HG02763 (cell line): Measurements from ENCODE around the gene CELA1.

ENCODE experiments used
- ATAC-seq: cut with Tn5 transposase; IDR thresholded peaks from one replicate; pipeline ENCODE4 v1.9.1; 2021; ENCODE audit warnings: mild to moderate bottlenecking, moderate library complexity; ENCODE audit not compliant: unreplicated experiment

Gene CELA1

DNA sequence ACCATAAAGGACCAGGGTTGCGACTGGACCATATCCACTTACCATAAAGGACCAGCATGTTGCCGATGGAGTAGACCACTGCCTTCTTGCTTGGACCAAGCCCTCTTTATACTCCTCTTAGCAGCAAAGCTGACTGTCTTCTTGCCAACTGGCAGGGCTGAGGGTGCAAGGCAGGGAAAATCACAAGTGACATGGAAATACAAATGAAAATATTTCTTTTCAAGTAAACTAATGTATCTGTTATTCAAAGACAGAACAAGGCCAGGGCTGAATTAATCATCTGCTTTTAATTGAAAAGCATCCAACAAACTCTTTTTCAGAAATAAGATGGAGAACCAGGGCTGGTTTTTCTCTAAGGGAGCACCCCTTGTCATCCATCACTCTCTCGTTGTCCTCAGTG is at the start of gene CELA1:
Gene CELA1 (minus strand): TSS at position 99 of the 400 bp plus-strand sequence. CDS start 41 bp downstream, at position 58.
- no peak for ATAC-seq

DNA sequence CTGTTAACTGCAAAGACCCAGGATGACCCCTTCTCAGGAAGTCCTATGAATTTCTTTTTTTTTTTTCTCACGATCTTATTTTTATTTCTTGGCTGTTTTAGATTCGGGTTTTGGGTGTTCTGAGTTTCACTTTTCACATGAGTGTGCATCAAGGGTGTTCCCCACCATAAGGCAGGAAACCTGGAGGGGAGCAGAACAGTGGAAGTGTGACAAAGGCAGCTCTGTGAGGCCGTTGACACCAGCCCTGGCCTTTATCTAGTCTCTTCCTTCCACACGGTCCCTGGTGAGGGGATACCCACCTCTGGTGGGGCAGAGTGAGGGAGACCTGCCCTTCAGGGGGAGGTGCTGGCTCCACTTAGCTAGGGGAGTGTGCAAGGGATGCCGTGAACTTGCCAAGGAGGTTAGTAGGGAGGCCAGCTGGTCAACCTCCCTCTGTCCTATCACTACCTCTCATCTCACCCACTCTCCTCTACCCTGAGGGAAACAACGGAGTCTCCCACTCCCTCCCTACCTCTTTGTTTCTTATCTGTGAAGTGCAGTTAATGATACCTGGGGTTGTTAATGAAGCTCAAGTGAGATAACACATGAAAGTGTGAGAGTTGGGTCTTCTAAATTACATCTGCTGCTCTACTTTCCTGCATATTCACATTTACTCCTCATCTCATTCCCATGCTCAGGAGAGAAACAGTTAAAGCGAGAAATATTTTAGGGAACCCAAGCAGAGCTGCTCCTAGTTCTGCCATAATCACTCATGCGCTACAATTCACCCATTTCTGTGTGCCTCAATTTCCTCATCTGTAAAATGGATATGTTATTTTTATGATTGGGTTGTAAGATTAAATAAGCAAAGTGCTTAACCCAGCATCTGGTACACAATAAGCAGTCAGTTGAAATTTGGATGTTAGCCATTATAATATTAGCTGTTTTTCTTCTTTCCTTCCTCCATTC is 49.1 kb upstream of the CELA1 start:
- no peak for ATAC-seq

DNA sequence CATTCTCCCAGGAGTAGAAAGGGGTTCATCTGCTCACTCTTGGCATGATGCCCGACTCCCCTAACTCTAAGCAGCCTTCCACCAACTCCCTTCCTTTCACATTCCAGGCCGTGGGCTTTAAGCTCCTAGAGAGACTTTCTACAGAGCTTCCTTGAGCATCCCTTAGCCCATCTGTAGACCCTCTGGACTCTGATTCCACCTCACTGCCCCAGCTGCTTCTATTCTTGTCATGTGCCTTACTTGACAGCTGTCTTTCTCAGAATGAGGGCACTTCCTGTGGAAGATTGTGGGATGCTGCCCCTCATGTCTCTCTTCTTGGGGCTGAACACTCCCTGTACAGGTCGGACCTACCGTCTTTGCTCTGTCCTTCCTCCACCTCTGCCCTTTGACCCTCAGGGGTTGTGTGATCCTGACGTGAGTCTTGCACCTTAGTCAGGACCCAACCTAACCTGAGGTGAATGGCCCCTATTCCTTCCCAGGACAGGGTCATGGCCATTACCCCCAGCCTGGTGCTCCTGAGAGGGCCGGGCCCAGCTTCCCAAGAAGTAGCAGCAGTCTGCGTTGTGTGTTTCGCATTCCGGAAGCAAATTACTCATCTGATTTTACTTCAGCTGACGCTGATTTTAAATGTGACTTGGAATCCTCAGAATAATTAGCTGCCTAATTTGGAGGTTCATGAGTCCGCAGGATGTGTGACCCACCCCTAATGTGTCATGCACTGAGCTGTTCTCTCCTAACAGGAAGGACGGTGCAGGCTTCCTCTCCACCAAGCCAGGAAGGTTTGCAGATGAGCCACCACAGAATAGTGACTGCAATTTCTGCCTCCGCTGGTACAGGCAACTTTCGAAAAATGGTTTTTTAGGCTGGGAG is 47.4 kb upstream of the CELA1 start:
- no peak for ATAC-seq

DNA sequence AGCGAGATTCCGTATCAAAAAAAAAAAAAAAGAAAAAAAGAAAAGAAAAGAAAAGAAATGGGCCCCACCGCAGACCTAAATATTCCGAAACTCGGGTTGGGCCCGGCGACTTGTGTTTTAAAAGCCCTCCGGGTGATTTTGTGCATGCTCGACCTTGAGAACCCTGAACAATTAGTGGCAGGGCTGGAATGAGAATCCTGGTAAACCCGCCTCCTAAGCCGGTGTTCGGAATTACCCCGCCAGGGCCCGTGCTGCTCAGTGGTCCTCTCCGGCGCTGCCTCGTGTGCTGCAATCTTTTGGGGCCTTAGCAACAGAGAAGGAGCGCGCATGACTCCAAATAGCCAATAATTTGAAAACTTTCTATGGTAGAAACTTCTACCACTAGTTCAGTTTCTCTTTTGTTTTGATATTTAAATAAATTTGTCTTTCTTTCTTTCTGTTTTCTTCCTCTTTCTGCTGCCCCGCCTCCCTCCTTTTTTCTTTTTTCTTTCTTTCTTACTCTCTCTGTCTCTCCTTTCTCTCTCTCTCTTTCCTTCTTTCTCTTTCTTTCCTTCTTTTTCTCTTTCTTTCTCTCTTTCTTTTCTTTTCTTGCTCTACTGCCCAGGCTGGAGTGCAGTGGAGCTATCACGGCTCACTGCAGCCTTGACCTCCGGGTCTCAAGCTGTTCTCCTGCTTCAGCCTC is 46.2 kb upstream of the CELA1 start:
- ATAC-seq = no peak

DNA sequence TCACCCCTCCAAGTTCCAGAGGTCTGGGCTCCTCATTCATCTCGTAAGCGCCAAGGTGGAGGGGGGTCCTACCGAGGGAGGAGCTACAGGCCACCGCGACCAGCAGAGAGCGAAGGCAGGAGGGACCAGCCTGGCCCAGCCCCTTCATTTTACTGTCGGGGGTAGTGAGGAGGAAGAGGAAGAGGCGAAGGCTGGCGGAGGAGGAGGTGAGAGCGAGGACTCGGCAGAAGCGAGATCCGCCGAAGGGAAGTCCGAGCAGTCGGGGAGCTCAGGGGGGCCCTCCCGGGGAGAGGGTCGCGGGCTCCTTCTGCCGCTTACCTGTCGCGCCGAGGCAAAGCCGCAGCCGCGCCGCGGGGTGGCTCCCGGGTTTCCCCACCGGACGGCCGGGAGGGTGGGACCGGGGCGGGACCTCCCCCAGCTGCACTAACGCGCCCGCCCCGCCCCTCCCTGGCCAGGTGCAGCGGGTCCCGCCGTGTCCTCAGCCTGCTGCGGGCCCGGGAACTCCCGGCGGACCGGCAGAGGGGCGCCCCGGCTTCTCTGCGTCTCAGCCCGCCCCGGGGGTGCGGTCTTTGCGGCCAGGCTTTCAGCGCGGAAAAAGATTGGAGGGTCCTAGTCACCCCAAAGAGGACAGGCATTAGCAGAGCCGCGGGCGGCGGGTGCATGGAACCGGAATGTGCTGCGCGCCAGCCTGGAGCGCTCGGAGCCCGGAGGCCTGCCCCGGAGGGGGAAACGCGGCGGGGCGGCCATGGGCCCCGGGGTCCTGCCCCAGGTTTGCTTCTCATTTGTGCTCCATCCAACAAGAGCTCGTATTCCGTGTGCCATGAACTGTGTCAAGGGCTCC is 45.0 kb upstream of the CELA1 start, which contains the start of gene GALNT6:
Gene GALNT6 (minus strand): TSS at position 124 of the 841 bp plus-strand sequence. CDS start 11,625 bp downstream, outside the sequence.
- ATAC-seq = peak; percentile 46

DNA sequence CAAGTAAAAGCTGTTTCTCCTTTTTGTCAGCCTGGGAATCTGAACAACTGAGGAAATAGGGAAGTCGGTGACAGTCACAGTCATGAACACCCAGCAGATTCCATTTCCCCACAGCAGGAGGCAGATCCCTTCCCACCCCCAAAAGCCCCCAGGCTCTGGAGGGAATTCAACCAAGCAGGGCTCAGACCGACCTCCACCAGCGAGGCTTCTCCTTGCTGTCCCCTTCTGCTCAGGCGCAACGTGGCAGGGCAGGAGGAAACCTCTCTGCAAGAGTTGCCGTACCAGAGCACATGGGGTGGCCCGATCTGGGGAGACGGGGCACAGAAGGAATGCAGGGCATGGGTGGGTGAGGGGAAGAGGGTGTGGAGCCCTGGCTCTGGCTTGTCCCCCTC is 44.4 kb upstream of the CELA1 start:
- ATAC-seq = no peak

DNA sequence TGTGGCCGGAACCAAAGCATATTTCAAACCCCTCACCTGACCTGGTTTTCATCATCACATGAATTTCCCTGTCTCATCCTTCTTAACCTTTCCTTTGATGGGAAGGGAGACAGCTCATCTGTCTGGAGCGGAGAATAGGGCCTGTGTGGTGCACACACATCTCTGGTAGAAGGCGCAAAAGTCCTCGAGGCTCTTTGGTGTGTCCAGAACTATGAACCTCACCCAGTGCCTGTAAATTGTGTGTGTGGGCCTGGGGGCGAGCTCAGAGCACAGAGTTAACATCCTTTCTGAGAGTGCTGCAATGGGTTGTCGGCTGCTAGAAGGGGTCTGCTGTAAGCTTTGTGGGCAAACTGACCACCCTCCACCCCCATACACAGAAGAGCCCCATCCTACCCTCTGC is 44.0 kb upstream of the CELA1 start:
- ATAC-seq = no peak

DNA sequence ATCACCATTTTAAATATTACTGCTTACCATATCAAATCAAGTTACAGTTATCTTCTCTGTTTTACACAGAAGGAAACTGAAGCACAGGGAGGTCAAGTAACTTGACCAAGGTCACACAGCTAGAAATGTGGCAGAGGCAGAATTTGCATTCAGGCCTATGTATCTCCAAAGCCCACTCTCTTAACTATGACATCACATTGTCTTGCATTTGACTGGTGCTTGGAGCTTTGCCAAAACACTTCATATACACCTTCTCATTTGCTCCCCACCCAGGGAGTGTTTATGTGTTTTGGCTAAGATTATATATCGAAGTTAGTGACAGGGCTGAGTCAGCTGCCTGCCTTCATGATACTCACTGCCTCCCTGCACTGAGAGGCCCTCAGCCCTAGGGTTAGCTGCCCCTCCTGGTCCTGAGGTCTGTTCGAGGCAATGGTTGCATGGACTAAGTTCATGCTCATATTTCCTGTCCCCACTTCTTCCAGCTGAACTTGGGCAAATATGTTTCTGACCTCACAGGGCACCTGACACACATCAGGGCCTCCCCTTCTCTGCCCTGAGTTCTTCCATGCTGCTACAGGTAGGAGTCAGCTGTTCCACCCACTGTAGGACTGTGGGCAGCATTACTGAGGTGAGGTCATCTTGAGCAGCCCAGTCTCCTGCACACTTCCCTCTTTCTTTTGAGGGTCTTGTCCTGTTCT is 43.0 kb upstream of the CELA1 start:
- ATAC-seq = no peak

DNA sequence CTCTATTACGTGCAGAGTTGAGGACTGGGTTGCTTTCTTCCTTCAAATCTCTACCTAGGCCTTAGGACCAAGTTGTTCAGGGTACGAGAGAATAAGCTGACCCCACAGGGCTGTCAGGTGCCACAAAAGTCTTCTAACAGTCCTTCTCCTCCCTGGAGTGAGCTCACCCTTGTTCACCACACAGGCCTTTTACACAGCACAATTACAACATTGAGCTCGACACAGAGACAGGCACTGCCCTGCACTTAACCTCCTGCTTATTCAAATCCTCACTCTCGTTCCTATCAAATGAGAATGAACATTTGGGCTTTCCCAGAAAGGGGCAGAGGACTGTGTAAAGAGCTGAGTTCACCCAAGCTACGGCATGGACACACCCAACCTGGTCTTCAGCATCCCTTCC is 42.4 kb upstream of the CELA1 start:
- no peak for ATAC-seq

DNA sequence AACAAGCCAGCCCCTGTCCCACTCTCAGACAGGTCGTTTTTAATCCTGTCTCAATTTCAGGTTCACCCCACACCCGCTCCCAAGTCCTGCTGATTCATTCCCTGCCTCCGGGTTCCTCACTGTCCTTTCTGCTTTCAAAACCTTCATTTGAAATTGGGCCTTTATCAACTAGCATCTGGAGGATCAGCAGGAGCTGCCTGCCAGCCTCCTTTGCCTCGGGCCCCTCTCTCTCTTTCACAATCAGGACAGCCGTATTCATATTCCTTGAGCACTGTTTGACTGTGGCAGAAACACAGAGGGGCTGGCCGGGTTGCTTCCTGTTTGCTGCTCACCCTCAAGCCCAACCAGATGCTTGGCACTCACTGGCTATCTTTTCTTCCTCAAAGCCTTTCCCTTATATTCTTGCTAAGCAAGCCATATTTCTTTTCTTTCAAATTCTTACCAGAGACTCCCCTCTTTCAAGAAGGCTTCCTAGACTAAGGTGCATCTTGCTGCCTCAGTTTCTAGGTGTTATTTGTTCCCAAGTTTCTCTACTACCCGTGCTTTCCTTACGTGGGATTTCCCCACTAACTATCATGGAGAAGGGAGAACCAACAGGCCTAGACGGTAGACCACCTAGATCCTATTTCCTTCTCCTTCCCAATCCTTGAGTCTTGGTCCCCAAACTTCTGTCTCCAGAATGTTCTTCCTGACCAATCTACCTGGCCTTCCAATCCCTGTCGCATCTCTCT is 41.8 kb upstream of the CELA1 start:
- no peak for ATAC-seq

DNA sequence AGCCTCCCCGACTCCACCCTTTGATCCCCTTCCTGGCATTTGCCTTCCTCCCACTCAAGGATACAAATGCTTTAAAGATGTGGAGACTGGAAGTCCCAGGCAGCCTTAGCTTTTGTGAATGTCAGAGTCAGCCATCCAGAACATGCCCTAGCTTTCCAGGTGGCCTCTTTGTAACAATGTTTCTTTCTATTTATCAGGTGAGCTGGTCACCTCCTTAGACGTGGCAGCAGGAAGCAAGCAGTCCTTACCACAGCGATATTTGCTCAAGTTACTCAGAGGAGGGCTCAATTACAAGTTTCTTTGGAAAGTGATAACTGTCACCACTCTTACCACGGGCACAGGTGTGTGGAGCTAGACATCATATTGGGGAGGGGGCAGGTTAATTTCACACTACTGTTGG is 39.9 kb upstream of the CELA1 start:
- ATAC-seq = no peak

DNA sequence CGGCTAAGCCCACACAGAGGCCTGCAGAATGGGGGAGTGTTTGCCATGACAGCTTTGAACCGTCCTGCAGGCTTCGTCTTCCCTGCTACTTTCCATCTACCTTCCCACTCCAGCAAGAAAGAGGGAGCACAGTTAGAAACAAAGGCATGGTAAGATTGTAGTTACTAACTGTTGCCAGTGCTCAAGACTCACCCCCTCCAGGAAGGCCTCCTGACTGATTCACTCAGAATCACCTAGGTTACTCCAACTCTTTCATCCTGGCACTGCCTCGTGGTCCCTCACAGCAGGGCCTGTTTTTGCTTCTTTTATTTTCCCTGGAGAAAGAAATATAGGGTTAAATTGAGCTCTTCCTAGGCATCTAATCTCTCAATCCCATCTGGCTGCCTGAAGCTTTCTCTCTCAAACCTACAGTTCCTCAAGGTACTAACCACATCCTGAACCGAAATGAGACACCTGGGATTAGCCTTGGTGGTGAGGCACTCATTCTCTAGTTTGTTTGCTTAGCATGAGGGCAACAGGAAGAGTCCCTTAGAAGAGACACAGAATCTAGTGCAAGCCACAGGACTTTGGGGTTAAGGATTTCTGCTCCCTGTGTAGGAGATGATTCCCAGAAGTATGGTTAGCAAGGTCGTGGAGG is 36.9 kb upstream of the CELA1 start:
- no peak for ATAC-seq

DNA sequence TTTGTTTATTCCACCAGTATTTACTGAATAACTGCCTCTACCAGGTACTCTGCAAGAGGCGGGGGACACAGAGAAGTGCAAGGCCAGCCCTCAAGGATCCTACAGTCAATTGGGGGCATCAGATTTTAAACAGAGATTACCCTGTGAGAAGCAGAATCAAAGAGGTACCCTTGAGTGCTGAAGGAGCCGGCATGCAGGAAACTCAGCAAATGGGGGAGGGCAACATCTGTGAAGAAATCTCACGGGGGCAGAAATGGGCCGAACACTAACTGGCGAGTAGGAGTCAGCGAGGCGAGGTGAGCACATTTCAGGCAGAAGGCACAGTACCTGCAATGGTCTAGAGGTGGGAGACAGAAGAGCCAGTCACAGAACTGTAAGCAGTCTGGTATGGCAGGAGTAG is 35.7 kb upstream of the CELA1 start:
- no peak for ATAC-seq

DNA sequence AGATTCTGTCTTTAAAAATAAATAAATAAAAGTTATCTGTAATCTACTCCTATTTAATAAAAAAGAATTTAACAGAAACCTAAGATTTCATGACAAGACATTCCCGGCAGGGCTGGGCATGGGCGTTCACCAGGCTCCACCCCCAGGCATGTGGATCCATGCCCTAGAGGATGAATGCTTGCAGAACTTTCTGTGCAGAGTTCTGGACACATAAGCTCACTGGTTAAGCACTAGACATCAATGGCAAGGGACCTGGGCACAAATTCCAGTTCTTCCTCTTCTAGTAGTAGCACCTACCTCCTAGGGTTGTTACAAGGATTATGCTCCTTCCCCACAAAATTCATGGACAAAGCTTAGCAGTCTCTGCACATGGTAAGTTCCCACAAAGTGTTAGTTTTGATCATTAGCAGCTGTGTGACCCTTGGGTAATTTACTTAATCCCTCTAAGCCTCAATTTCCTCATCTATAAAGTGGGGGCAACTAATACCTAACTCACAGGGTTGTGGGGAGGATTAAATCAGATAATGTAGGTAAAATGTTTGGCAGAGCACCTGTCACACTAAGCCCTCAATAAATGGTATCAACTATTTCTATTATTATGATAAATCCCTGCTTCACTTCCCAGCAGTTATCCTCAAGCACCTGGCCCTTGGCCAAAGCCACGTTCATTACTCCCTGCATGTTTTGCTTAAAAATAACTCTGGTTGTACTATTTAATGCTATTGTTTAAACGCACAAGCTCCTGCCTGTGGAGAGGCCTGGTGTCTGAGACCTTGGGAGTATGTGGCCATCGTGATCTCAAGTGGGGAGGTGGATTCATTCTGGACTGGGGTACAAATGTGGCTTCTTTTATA is 35.0 kb upstream of the CELA1 start:
- no peak for ATAC-seq

DNA sequence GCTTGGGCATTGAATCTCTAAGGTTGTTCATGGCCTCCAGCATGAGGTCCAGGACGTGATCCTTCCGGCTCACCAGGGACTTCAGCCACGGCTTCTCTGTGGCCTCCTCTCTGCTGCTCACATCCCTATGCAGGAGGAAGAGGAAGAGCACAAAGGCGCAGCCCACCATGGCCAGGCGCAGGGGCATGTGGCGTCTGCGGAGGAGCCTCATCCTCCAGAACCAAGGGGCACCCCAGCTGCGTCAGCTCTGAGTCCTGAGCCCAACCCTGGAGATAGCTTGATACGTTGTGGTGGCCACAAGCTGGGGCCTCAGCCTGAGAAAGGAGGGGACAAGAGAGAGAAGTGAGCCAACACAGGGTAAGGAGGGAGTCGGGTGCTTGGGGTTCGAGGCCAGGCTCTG is 33.1 kb upstream of the CELA1 start:
- ATAC-seq = no peak

DNA sequence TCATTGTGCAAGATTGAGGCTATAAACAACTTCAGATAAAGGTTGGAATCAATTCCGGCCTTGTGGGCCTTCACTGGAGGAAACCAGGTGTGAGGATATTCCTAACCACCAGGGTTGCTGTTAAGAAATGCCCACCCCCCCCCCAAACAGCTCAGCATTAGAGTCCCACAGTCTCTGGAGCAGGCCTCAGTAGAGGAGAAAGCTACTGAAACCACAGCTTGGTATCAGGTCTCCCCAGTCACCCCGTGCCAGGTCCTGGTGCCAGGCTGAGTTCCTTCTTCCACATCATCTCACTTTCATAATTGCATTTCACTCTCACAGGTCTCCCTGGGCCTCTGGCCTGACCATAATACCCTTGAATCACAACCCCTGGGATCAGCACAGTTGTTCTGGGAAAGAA is 32.3 kb upstream of the CELA1 start:
- no peak for ATAC-seq
